Loucy (cell line): Measurements from ENCODE around the gene NSF.

Experiments used
- H2AFZ ChIP-seq: fragments of 200-600 bp; sonication (generic); 2 replicates; pipeline ENCODE4 v1.6.0; 2016; ENCODE audit warnings: antibody characterized with exemption, mild to moderate bottlenecking, low read length, moderate library complexity
- H3F3A ChIP-seq: fragments of 200-600 bp; 2 replicates; pipeline ENCODE4 v1.6.0; 2016; ENCODE audit warnings: antibody characterized with exemption, low read depth, mild to moderate bottlenecking
- H3K27me3 ChIP-seq: fragments of 200-600 bp; sonication (generic); 2 replicates; pipeline ENCODE4 v1.6.1; 2014; ENCODE audit warnings: low read length, mild to moderate bottlenecking; ENCODE audit not compliant: insufficient read depth, poor library complexity, severe bottlenecking
- H3K36me3 ChIP-seq: fragments of 200-600 bp; sonication (generic); 2 replicates; pipeline ENCODE4 v1.6.1; 2016; ENCODE audit warnings: low read length; ENCODE audit not compliant: insufficient read depth
- H3K4me1 ChIP-seq: fragments of 200-600 bp; sonication (generic); 2 replicates; pipeline ENCODE4 v1.5.1; 2014; ENCODE audit warnings: low read length, mild to moderate bottlenecking; ENCODE audit not compliant: insufficient read depth, poor library complexity, severe bottlenecking
- H3K4me2 ChIP-seq: fragments of 200-600 bp; sonication (generic); 2 replicates; pipeline ENCODE4 v1.6.0; 2014; ENCODE audit warnings: antibody characterized with exemption, low read length, low read depth, mild to moderate bottlenecking; ENCODE audit not compliant: poor library complexity, severe bottlenecking
- H3K4me3 ChIP-seq: fragments of 200-600 bp; sonication (generic); 2 replicates; pipeline ENCODE4 v1.5.1; 2014; ENCODE audit warnings: low read length, mild to moderate bottlenecking, mixed read lengths; ENCODE audit not compliant: poor library complexity, severe bottlenecking
- H3K79me2 ChIP-seq: fragments of 200-600 bp; sonication (generic); 2 replicates; pipeline ENCODE4 v1.6.1; 2014; ENCODE audit warnings: low read length; ENCODE audit not compliant: insufficient read depth
- H3K9ac ChIP-seq: fragments of 200-600 bp; sonication (generic); 2 replicates; pipeline ENCODE4 v1.6.0; 2014; ENCODE audit warnings: mild to moderate bottlenecking, low read depth, low read length, moderate library complexity; ENCODE audit not compliant: poor library complexity, severe bottlenecking
- H3K9me2 ChIP-seq: fragments of 200-600 bp; sonication (generic); replicated peaks from 2 replicates; pipeline ENCODE4 v1.6.1; 2016; ENCODE audit warnings: low read depth, low read length, mixed read lengths
- H3K9me3 ChIP-seq: fragments of 200-600 bp; sonication (generic); 2 replicates; pipeline ENCODE4 v1.6.1; 2014; ENCODE audit warnings: mild to moderate bottlenecking, antibody characterized with exemption, low read length, low read depth; ENCODE audit not compliant: insufficient read depth
- H4K20me1 ChIP-seq: fragments of 200-600 bp; sonication (generic); 2 replicates; pipeline ENCODE4 v1.6.0; 2014; ENCODE audit warnings: antibody characterized with exemption, low read length, mild to moderate bottlenecking; ENCODE audit not compliant: insufficient read depth, poor library complexity, severe bottlenecking
- EZH2phosphoT487 ChIP-seq: fragments of 200-600 bp; IDR thresholded peaks from 2 replicates; pipeline ENCODE4 v1.6.1; 2018; ENCODE audit warnings: antibody characterized with exemption, mild to moderate bottlenecking, moderate library complexity, borderline replicate concordance
- TF ChIP-seq, protein P1 (sequence below): fragments of 200-600 bp; sonication (generic); conservative IDR thresholded peaks from 2 replicates; pipeline ENCODE4 v1.5.1; 2014; ENCODE audit warnings: mild to moderate bottlenecking, antibody characterized with exemption, low read length

The NSF gene

DNA sequence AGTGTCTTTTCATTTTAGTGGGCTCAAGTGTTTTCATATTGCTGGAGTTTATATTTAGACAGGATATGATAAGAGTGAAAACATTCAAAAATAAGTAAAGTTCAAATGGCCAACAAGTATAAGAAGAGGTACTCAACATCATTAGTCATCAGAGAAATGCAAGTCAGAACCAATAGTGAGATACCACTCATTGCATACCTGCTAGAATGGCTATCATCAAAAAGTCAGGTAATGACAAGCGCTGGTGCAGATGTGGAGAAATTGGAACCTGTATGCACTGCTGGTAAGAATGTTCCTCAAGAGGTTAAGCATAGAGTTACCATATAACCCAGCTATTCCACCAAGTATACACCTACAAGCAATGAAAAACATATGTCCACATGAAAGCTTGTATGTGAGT lies 140.2 kb downstream of the NSF start:
- H2AFZ ChIP-seq, result no peak overlapping the region
- no peaks in the 10 kb centered on the region for H3K27me3 ChIP-seq
- no peaks in the 10 kb centered on the region for H3K9me2 ChIP-seq
- peaks cover 15% of the 10 kb centered on the region; the same call in 1 of the 2 replicates for H3K36me3 ChIP-seq
- no peak overlapping the region for H3K4me2 ChIP-seq
- TF ChIP-seq EZH2phosphoT487, result no peak
- TF ChIP-seq, protein P1, sequence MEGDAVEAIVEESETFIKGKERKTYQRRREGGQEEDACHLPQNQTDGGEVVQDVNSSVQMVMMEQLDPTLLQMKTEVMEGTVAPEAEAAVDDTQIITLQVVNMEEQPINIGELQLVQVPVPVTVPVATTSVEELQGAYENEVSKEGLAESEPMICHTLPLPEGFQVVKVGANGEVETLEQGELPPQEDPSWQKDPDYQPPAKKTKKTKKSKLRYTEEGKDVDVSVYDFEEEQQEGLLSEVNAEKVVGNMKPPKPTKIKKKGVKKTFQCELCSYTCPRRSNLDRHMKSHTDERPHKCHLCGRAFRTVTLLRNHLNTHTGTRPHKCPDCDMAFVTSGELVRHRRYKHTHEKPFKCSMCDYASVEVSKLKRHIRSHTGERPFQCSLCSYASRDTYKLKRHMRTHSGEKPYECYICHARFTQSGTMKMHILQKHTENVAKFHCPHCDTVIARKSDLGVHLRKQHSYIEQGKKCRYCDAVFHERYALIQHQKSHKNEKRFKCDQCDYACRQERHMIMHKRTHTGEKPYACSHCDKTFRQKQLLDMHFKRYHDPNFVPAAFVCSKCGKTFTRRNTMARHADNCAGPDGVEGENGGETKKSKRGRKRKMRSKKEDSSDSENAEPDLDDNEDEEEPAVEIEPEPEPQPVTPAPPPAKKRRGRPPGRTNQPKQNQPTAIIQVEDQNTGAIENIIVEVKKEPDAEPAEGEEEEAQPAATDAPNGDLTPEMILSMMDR, result no peak
- no peaks in the 10 kb centered on the region for H3K79me2 ChIP-seq
- no peaks in the 10 kb centered on the region for H4K20me1 ChIP-seq
- H3F3A ChIP-seq, result no peaks in the 10 kb centered on the region
- H3K4me3 ChIP-seq, result no peak overlapping the region
- no peaks in the 10 kb centered on the region for H3K4me1 ChIP-seq
- H3K9ac ChIP-seq, result no peak overlapping the region
- no peaks in the 10 kb centered on the region for H3K9me3 ChIP-seq

DNA sequence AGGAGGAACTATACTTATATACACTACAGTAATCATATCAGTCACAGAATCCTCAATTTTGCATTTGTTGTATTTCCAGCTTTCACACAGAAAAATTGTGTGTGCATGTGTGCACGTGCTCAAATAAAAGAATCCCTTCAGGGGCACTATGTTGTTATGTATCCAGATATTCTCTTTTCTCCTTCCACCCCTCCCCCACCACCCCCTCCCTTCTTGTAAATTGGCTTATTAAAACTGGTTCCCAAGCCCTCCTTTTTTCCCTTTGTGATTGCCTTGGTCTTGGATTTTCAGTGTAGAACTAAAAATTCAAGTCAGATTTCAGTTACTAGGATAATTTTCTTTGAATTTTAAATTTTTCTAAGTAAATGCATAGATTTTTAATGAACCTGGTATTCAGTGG lies 141.7 kb downstream of the NSF start:
- H3K27me3 ChIP-seq, result no peaks in the 10 kb centered on the region
- no peak overlapping the region for H3K9ac ChIP-seq
- peaks cover 11% of the 10 kb centered on the region for H3K4me1 ChIP-seq
- H3K4me3 ChIP-seq, result no peak overlapping the region
- no peaks in the 10 kb centered on the region for H3K79me2 ChIP-seq
- H2AFZ ChIP-seq, result no peak overlapping the region
- H3K9me3 ChIP-seq, result no peaks in the 10 kb centered on the region
- H3K9me2 ChIP-seq, result no peaks in the 10 kb centered on the region
- no peaks in the 10 kb centered on the region for H3F3A ChIP-seq
- no peaks in the 10 kb centered on the region for H4K20me1 ChIP-seq
- H3K4me2 ChIP-seq, result no peak overlapping the region
- TF ChIP-seq, protein P1, result no peak
- TF ChIP-seq EZH2phosphoT487, result no peak
- H3K36me3 ChIP-seq, result peaks cover 15% of the 10 kb centered on the region; the same call in 1 of the 2 replicates

DNA sequence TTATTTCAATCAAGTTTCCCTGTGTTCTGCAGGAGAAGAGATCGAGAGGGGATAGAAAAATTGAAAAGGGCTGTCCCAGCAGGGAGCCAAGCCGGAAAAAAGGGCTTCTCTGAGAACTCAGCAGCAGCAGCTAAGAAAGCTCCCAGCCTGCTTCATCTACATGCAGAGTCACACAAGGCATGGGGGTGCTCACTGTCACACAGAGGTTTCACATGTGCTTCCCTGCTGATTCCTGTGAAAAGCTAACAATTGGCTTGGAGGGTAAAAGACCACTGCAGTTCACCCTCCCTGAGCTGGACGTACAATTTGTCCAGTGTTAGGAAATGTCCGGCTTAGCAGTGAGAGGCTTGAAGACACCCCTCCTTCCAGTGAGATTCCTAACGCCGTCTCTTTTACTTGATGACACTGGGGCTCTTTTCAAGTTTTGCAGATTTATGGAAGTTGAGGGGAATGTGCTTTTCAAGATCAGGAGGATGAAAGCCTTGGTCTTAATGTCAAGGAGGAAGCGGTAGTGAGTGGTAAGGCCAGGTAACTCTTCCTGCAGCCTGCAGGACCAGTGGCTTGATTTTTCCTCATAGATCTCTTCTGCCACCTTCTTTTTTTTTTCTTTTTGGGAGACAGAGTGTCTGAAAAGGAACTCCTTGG lies 142.4 kb downstream of the NSF start:
- no peak overlapping the region for H3K9ac ChIP-seq

More for the DNA sequence above, 142.4 kb downstream of the NSF start:
- Histone ChIP-seq H3K9me3 (no peaks in the 10 kb centered on the region), H4K20me1 (no peaks in the 10 kb centered on the region), H3K4me1 (peaks cover 11% of the 10 kb centered on the region), H3F3A (no peaks in the 10 kb centered on the region), H3K4me3 (no peak overlapping the region), H3K4me2 (no peak overlapping the region), H3K9me2 (no peaks in the 10 kb centered on the region), H2AFZ (no peak overlapping the region), H3K36me3 (peaks cover 15% of the 10 kb centered on the region; the same call in 1 of the 2 replicates), H3K79me2 (no peaks in the 10 kb centered on the region), H3K27me3 (no peaks in the 10 kb centered on the region)
- TF ChIP-seq, protein P1, result no peak
- TF ChIP-seq EZH2phosphoT487, result no peak
